ENCODE data around the gene CDK17. TPM values are rescaled to one million over a fixed set of nuclear protein-coding genes. Genes with fewer than 3 reads are reported as not detected.

CDK17 gene
- total RNA-seq, 2 experiments from 2014 or later: 28.4 to 29.0 TPM

DNA sequence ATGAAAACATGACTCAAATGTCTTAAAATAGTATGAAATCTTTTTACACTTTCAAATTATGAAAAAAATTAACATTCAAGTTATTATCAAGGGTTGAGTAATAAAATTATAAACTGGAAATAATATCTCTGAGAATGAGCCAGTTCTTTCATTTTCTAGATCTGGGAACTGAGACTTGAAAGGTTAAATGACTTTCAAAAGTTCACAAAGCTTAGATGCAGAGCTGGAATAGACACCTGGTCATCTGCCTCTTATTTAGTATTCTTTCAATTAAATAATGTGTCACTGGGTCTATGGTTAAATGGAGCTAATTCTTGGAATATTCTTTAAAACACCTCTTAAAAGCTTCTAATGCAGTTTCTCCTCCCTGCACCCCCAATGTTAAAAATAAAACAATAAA lies 86.6 kb downstream of the CDK17 start:
- Mint-ChIP-seq H3K4me1 (ENCODE audit: low read depth) (peaks cover 24% of the 10 kb centered on the region), H3K27me3 (no peaks in the 10 kb centered on the region), H3K36me3 (ENCODE audit: low read depth) (peaks cover 12% of the 10 kb centered on the region), H3K4me3 (no peak overlapping the region), H3K27ac (no peak overlapping the region), H3K9me3 (no peaks in the 10 kb centered on the region)
- ChIA-PET CTCF (interaction anchor here (1.5 kb wide), 1 partner anchor 28 kb away, joined by 3 read pairs; no protein-coding TSS in a partner anchor), POLR2A (interaction anchor here (1.3 kb wide), 1 partner anchor 86 kb away, joined by 3 read pairs; no protein-coding TSS in a partner anchor)
- intact Hi-C loops (cut with micrococcal nuclease): no loop called here
- ATAC-seq (no peak), DNase-seq (no peak)
- TF ChIP-seq, protein P1, sequence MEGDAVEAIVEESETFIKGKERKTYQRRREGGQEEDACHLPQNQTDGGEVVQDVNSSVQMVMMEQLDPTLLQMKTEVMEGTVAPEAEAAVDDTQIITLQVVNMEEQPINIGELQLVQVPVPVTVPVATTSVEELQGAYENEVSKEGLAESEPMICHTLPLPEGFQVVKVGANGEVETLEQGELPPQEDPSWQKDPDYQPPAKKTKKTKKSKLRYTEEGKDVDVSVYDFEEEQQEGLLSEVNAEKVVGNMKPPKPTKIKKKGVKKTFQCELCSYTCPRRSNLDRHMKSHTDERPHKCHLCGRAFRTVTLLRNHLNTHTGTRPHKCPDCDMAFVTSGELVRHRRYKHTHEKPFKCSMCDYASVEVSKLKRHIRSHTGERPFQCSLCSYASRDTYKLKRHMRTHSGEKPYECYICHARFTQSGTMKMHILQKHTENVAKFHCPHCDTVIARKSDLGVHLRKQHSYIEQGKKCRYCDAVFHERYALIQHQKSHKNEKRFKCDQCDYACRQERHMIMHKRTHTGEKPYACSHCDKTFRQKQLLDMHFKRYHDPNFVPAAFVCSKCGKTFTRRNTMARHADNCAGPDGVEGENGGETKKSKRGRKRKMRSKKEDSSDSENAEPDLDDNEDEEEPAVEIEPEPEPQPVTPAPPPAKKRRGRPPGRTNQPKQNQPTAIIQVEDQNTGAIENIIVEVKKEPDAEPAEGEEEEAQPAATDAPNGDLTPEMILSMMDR (IDR thresholded peaks at IDR 0.05): no peak

DNA sequence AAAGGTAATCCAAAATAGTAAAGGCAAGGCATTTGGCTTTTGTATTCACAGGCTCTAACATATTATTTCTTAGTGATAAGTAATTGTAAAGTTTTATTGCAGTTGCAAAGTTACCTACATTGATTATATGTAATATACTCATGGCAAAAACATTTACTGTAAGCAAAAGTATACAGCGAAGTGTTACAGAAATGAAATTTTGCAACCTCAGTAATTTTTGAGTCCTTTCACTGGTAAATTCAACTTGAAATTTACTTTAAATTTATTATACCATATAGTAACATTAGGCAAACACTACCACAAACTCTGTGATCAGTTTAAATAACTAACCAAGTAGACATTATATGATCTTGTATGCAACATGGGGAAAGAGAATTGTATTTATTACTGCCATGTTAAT lies 89.0 kb downstream of the CDK17 start:
- Mint-ChIP-seq H3K36me3 (ENCODE audit: low read depth) (peaks cover 12% of the 10 kb centered on the region), H3K27me3 (no peaks in the 10 kb centered on the region), H3K4me1 (ENCODE audit: low read depth) (peaks cover 29% of the 10 kb centered on the region), H3K9me3 (no peaks in the 10 kb centered on the region), H3K4me3 (no peak overlapping the region), H3K27ac (no peak overlapping the region)
- intact Hi-C loops (cut with micrococcal nuclease): no loop called here
- ChIA-PET CTCF (no interaction called here), POLR2A (interaction anchor here (0.8 to 1.5 kb wide), 2 partner anchors 26 to 88 kb away, joined by 4 to 5 read pairs; no protein-coding TSS in a partner anchor)
- TF ChIP-seq, protein P1 (IDR thresholded peaks at IDR 0.05): no peak
- DNase-seq (no peak), ATAC-seq (no peak)

DNA sequence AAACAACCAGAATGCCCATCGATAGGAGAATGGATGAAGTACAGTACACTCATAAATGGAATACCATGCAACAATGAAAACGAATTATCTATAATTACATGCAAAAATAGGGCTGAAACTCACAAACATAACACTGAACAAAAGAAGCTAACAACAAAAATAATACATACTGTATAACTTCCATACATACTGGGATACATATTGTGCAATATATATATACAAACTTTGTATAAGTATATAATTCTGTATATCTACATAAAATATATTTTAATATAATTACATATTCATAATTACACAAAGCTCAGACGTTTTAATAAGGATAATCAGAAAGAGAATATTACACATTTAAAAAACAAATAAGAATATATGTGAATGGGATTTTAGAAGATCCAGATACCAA lies 90.2 kb downstream of the CDK17 start:
- Mint-ChIP-seq H3K27me3 (no peaks in the 10 kb centered on the region), H3K36me3 (ENCODE audit: low read depth) (peaks cover 12% of the 10 kb centered on the region), H3K4me1 (ENCODE audit: low read depth) (peaks cover 26% of the 10 kb centered on the region), H3K4me3 (no peak overlapping the region), H3K27ac (no peak overlapping the region), H3K9me3 (no peaks in the 10 kb centered on the region)
- ATAC-seq (no peak), DNase-seq (no peak)
- ChIA-PET POLR2A (interaction anchor here (1.5 kb wide), 1 partner anchor 90 kb away, joined by 5 read pairs; no protein-coding TSS in a partner anchor), CTCF (no interaction called here)
- intact Hi-C loops (cut with micrococcal nuclease): no loop called here
- TF ChIP-seq, protein P1 (IDR thresholded peaks at IDR 0.05): no peak

DNA sequence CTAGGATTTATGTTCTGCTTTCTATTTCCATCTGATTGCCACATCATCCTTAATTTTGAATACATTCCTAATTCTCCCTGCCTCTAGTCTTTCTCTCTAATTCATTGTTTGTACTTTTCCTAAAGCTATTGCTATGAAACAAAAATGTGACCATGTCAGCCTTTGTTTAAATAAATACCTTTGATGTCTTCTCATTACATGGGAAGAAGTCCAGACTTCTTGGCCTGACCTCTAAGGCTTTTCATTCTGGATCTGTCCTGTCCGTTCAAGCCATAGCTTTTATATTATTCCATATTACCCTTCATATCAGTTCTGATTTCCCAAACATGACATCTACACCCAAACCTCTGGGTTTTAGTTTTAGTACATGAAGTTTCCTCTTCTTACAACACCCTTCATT lies 91.4 kb downstream of the CDK17 start:
- H3K27me3 Mint-ChIP-seq: no peaks in the 10 kb centered on the region
- no peaks in the 10 kb centered on the region for H3K9me3 Mint-ChIP-seq
- H3K27ac Mint-ChIP-seq: no peak overlapping the region
- ATAC-seq: no peak
- H3K4me1 Mint-ChIP-seq (ENCODE audit: low read depth): peaks cover 17% of the 10 kb centered on the region
- no peak for DNase-seq
- H3K4me3 Mint-ChIP-seq: no peak overlapping the region
- TF ChIP-seq, protein P1 (IDR thresholded peaks at IDR 0.05): no peak
- intact Hi-C loops (cut with micrococcal nuclease): no loop called here
- CTCF ChIA-PET: no interaction called here
- POLR2A ChIA-PET: no interaction called here
- H3K36me3 Mint-ChIP-seq (ENCODE audit: low read depth): peaks cover 10% of the 10 kb centered on the region

DNA sequence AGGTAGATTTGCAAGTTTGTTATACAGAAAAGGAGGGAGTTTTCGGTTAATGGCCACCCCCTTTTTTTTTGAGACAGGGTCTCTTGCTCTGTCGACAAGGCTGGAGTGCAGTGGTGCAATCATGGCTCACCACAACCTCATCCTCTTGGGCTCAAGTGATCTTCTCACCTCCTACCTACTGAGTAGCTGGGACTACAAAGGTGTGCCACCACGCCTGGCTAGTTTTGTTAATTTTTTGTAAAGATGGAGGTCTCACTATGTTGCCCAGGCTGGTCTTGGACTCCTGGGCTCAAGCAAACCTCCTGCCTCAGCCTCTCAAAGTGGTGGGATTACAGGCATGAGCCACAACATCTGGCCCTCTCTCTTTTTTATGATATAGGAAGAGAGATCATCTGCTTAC lies 94.6 kb downstream of the CDK17 start:
- H3K4me1 Mint-ChIP-seq (ENCODE audit: low read depth): peaks cover 12% of the 10 kb centered on the region
- H3K27ac Mint-ChIP-seq: no peak overlapping the region
- no peak for DNase-seq
- no peaks in the 10 kb centered on the region for H3K27me3 Mint-ChIP-seq
- no peak overlapping the region for H3K4me3 Mint-ChIP-seq
- POLR2A ChIA-PET: no interaction called here
- H3K36me3 Mint-ChIP-seq (ENCODE audit: low read depth): peaks cover 8% of the 10 kb centered on the region
- ATAC-seq: no peak
- intact Hi-C loops (cut with micrococcal nuclease): no loop called here
- TF ChIP-seq, protein P1 (IDR thresholded peaks at IDR 0.05): no peak
- H3K9me3 Mint-ChIP-seq: no peaks in the 10 kb centered on the region
- CTCF ChIA-PET: no interaction called here

Data from activated CD8-positive, alpha-beta T cell treated with anti-CD3 and anti-CD28 coated beads for 36 hours (primary cell).